GM20000 (cell line): Measurements from ENCODE around the gene CUX1.
"Not testable (repeated sequence)": the region's sequence is repeated elsewhere in the genome, so short reads cannot be mapped to it uniquely, and the experiment has no call there.

Experiments used
- DNase-seq: peaks from one replicate; pipeline ENCODE4 v3.0.0; 2012; ENCODE audit warnings: low spot score
- CTCF ChIP-seq: IDR thresholded peaks from 2 replicates; pipeline ENCODE4 v1.5.1; 2012; ENCODE audit warnings: mild to moderate bottlenecking, control low read depth; ENCODE audit errors: extremely low read depth, missing control alignments

CUX1 gene

GRCh38 chr7:101867265-101867664 lies 49.8 kb downstream of the CUX1 start:
- DNase-seq: no peak
- TF ChIP-seq CTCF: no peak

DNA sequence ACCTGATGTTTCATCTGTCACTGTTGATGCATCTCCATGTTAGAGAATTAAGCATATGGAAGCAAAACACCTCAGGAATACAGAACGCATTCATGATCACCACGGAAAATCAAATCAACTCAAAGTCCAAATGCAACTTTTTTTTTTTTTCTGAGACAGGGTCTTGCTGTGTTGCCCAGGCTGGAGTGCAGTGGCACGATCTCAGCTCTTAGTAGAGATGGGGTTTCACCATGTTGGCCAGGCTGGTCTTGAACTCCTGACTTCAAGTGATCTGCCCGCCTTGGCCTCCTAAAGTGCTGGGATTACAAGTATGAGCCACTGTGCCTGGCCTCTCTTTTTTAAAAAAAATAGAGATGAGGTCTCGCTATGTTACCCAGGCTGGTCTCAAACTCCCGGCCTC lies 50.3 kb downstream of the CUX1 start:
- not testable (repeated sequence) for DNase-seq

GRCh38 chr7:101868191-101868950 lies 50.9 kb downstream of the CUX1 start:
- no peak for DNase-seq
- no peak for TF ChIP-seq CTCF

GRCh38 chr7:101869026-101869900 lies 51.8 kb downstream of the CUX1 start:
- no peak for DNase-seq
- TF ChIP-seq CTCF: no peak

- DNase-seq: no peak
- TF ChIP-seq CTCF: no peak
Observed at GRCh38 chr7:101869901-101870290, 52.5 kb downstream of the CUX1 start.

DNA sequence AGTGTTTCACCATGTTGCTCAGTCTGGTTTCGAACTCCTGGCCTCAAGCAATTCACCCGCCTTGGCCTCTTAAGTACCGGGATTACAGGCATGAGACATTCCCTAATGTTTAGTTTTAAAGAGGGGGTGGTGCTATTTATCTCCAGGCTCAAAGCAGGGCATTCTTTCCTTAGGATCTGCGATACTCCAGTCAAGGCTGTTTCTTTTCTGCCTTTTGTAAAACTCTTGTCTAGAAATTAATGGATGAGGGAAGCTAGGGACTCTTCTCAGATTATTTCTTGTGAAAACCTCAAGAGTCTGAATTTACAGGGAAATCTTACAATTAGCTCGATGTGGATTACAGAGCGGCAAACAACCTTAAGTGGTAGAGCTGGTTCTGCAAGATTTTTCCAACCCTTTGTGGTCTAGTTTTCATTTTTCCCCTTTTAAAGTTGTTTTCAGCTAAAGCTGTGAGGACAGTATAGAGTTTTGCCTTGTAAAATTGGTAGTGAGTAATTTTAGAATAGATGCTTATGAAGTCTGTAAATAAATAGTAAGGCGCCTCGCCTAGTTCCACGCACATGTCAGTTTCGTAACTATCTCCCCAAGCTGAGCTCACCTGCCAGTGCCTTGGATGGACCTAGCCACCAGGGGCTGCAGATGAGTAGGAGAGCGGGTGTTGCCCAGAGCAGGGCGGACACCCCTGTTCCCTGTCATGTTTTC lies 53.1 kb downstream of the CUX1 start:
- TF ChIP-seq CTCF: peak; percentile 34
- peak; percentile 34 for DNase-seq

- DNase-seq: no peak
- TF ChIP-seq CTCF: no peak
Observed at GRCh38 chr7:101871351-101871750, 53.9 kb downstream of the CUX1 start.
